Thyroid gland (tissue), 4 donors: Measurements from ENCODE around the gene WNT3. TPM values are rescaled to one million over a fixed set of nuclear protein-coding genes. Genes with fewer than 3 reads are reported as not detected.

Source experiments
- DNase-seq, 2 donors: peaks; one replicate each; pipeline ENCODE4 v3.0.0-alpha.2; 2019
- H3K27ac ChIP-seq, 3 donors: fragments of 200-600 bp; sonication (generic); 1 replicate in 2 of 3; 2 replicates in 1 of 3; pipeline ENCODE4 v1.5.1; 2016 to 2019; ENCODE audit warnings: mild to moderate bottlenecking in 1 of 3, moderate library complexity in 1 of 3
- H3K27me3 ChIP-seq: fragments of 200-600 bp; sonication (generic); one replicate; pipeline ENCODE4 v1.5.1; 2019
- H3K36me3 ChIP-seq, 2 donors: fragments of 200-600 bp; sonication (generic); one replicate each; pipeline ENCODE4 v1.5.1; 2016 to 2019
- H3K4me1 ChIP-seq, 2 donors: fragments of 200-600 bp; sonication (generic); one replicate each; pipeline ENCODE4 v1.5.1; 2017 to 2019
- H3K4me3 ChIP-seq, 3 donors: fragments of 200-600 bp; sonication (generic); replicated peaks in 1 of 3; 1 replicate in 2 of 3; 2 replicates in 1 of 3; pipeline ENCODE4 v1.5.1; 2016; ENCODE audit warnings: mild to moderate bottlenecking in 1 of 3
- H3K9me3 ChIP-seq: fragments of 200-600 bp; sonication (generic); one replicate; pipeline ENCODE4 v1.5.1; 2017
- POLR2A ChIP-seq, 2 donors: fragments of 450-650 bp; IDR thresholded peaks; one replicate each; pipeline ENCODE4 v1.6.1; 2017; ENCODE audit warnings: antibody characterized with exemption in 2 of 2, mild to moderate bottlenecking in 2 of 2, moderate library complexity in 1 of 2
- WGBS, 2 donors: methylation state at CpG; one replicate each; pipeline ENCODE4 v1.1.5; 2017; 5-methylcytosine and 5-hydroxymethylcytosine counted together
- intact Hi-C: fragments of 100-400 bp; cut with DNase I; formaldehyde crosslinking; loops from one replicate; pipeline ENCODE4 v1.15.1; 2023
- total RNA-seq, 4 donors: library from RNA; depleted of rRNA; stranded (reverse); fragments of >200 nt; gene quantifications; one replicate each; pipeline ENCODE4 v1.2.3, GENCODE V29; 2016
- TF ChIP-seq, protein P1 (sequence below), 6 experiments: fragments of 200-600 bp in 3 of 6; fragments of 450-650 bp in 3 of 6; sonication (generic) in 3 of 6; IDR thresholded peaks; one replicate each; pipeline ENCODE4 v1.5.1; 2016 to 2019; ENCODE audit warnings: antibody characterized with exemption in 6 of 6, mild to moderate bottlenecking in 2 of 6, inconsistent platforms in 1 of 6, moderate library complexity in 1 of 6

WNT3 gene
- total RNA-seq, 4 donors from 2014 or later, result 0.68 to 2.4 (median 0.82) TPM

DNA sequence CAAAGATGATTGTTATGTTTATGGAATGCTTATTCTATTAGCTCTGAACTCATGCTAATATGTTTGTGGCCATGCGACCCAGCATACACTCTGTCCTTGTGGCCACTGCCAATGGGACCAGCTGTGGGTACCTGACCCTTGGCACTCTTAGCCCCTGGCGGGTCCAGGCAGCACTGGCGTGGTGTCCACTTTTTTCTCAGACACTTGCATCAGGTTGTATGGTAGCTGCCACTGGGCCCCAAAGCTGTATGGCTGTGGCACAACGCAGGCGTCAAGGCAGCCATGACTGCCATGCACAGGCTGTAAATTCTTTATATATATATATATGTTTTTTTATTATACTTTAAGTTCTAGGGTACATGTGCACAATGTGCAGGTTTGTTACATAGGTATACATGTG is 20.7 kb upstream of the WNT3 start:
- H3K36me3 ChIP-seq, result no peaks in the 10 kb centered on the region
- H3K27ac ChIP-seq, result no peak overlapping the region
- peaks cover 7% of the 10 kb centered on the region for H3K27me3 ChIP-seq
- TF ChIP-seq, protein P1, sequence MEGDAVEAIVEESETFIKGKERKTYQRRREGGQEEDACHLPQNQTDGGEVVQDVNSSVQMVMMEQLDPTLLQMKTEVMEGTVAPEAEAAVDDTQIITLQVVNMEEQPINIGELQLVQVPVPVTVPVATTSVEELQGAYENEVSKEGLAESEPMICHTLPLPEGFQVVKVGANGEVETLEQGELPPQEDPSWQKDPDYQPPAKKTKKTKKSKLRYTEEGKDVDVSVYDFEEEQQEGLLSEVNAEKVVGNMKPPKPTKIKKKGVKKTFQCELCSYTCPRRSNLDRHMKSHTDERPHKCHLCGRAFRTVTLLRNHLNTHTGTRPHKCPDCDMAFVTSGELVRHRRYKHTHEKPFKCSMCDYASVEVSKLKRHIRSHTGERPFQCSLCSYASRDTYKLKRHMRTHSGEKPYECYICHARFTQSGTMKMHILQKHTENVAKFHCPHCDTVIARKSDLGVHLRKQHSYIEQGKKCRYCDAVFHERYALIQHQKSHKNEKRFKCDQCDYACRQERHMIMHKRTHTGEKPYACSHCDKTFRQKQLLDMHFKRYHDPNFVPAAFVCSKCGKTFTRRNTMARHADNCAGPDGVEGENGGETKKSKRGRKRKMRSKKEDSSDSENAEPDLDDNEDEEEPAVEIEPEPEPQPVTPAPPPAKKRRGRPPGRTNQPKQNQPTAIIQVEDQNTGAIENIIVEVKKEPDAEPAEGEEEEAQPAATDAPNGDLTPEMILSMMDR (IDR thresholded peaks at IDR 0.05), result no peak
- TF ChIP-seq POLR2A (IDR thresholded peaks at IDR 0.05), result no peak
- no peak for DNase-seq
- no peaks in the 10 kb centered on the region for H3K9me3 ChIP-seq
- no peaks in the 10 kb centered on the region for H3K4me1 ChIP-seq
- intact Hi-C loops, result no loop called here
- H3K4me3 ChIP-seq, result no peak overlapping the region
- 90% methylated on average over 5 of the region's 5 CpGs for WGBS, 2 donors

DNA sequence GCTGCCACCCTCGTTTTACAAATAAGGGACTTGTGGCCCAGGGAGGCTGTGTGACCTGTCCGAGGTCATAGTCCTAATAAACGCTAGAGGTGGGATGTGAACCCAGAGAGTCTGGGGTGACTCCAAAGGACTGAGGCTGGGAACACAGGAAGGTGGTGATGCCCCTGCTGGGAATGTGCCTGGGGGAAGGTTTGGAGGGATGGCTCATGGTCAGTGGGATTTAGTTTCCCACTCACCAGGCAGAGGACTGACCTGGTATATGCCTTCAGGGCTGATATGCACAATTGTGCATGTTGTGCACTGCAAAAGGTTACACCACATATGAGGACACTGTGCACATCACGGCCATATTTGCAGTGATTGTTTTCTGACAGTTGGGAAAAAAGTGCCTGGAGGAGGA is 19.0 kb upstream of the WNT3 start:
- intact Hi-C loops, result no loop called here
- Histone ChIP-seq H3K27me3 (peaks cover 7% of the 10 kb centered on the region), H3K4me1 (no peaks in the 10 kb centered on the region), H3K9me3 (no peaks in the 10 kb centered on the region), H3K27ac (no peak overlapping the region), H3K4me3 (no peak overlapping the region), H3K36me3 (no peaks in the 10 kb centered on the region)
- TF ChIP-seq, protein P1 (IDR thresholded peaks at IDR 0.05), result no peak
- no peak for TF ChIP-seq POLR2A (IDR thresholded peaks at IDR 0.05)
- 73 to 78% methylated on average over 3 to 4 of the region's 4 CpGs for WGBS, 2 donors
- DNase-seq, result no peak

DNA sequence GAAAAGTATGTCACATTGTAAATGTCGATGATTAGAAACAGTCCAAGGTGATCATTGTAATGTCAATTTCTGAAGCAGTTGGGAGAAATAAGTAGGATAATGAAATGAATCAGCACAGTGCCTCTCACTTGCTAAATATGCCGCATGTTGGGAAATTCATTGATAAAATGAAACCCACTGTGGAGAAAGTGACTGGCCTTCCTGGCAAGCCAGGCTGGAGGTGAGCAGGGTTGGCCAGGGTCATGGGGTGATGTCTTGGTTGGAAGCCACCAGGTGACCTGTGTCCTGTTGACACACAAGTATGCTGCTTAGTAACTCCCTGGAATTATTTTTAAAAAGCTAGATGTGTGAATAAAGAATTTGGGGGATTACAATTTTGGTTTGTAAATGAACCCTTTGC is 18.0 kb upstream of the WNT3 start:
- intact Hi-C loops, result no loop called here
- H3K4me3 ChIP-seq, result no peak overlapping the region

DNA sequence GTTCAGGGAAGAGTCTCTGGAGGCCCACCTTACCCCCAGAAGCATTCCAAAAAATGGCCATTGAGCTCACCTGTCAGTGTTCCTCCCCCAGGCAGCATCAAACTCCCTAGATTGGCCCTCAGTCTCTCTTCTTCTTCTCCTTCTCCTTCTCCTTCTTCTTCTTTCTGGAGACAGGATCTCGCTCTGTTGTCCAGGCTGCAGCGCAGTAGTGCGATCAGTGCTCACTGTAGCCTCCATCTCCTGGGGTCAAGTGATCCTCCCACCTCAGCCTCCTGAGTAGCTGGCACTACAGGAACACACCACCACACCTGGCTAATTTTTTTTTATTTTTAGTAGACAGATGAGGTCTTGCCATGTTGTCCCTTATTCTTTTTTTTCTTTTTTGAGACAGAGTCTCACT is 16.4 kb upstream of the WNT3 start:
- TF ChIP-seq, protein P1 (IDR thresholded peaks at IDR 0.05), result no peak
- TF ChIP-seq POLR2A (IDR thresholded peaks at IDR 0.05), result no peak
- Histone ChIP-seq H3K36me3 (no peaks in the 10 kb centered on the region), H3K27me3 (no peaks in the 10 kb centered on the region), H3K4me1 (no peaks in the 10 kb centered on the region), H3K4me3 (no peak overlapping the region), H3K9me3 (no peaks in the 10 kb centered on the region), H3K27ac (no peak overlapping the region)
- WGBS, 2 donors, result 95 to 100% methylated on average over 3 of the region's 3 CpGs
- DNase-seq, result no peak
- intact Hi-C loops, result no loop called here

More for the DNA sequence above, 18.0 kb upstream of the WNT3 start:
- Histone ChIP-seq H3K9me3 (no peaks in the 10 kb centered on the region), H3K27me3 (peaks cover 5% of the 10 kb centered on the region), H3K4me1 (no peaks in the 10 kb centered on the region), H3K27ac (no peak overlapping the region), H3K36me3 (no peaks in the 10 kb centered on the region)
- 84 to 89% methylated on average over 2 of the region's 2 CpGs for WGBS, 2 donors
- no peak for DNase-seq
- TF ChIP-seq, protein P1 (IDR thresholded peaks at IDR 0.05), result no peak
- TF ChIP-seq POLR2A (IDR thresholded peaks at IDR 0.05), result no peak

DNA sequence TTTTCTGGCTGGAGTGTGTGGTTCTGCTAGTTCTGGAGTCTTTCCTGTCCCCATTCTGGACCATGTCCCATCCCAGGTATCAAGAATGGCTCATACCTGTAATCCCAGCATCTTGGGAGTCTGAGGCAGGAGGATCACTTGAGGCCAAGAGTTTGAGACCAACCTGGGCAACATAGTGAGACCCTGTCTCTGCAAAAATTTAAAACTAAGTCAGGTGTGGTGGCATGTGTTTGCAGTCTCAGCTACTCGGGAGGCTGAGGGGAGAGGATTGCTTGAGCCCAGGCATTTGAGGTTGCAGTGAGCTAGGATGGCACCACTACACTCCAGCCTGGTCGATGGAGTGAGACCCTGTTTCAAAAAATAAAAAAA is 15.3 kb upstream of the WNT3 start:
- no peaks in the 10 kb centered on the region for H3K9me3 ChIP-seq
- no peak overlapping the region for H3K27ac ChIP-seq
- TF ChIP-seq, protein P1 (IDR thresholded peaks at IDR 0.05), result no peak
- no peak for TF ChIP-seq POLR2A (IDR thresholded peaks at IDR 0.05)
- 89 to 93% methylated on average over 2 of the region's 2 CpGs for WGBS, 2 donors
- intact Hi-C loops, result no loop called here
- no peak overlapping the region for H3K4me3 ChIP-seq
- H3K27me3 ChIP-seq, result no peaks in the 10 kb centered on the region
- DNase-seq, result no peak
- no peaks in the 10 kb centered on the region for H3K36me3 ChIP-seq
- no peaks in the 10 kb centered on the region for H3K4me1 ChIP-seq
